CD4-positive, alpha-beta T cell treated with Interleukin-21 for 1 hour (primary cell): ENCODE results near the gene CTDSP2.

Source experiments
- DNase-seq: peaks from one replicate; pipeline ENCODE4 v3.0.0-alpha.2; 2020

CTDSP2 gene

DNA sequence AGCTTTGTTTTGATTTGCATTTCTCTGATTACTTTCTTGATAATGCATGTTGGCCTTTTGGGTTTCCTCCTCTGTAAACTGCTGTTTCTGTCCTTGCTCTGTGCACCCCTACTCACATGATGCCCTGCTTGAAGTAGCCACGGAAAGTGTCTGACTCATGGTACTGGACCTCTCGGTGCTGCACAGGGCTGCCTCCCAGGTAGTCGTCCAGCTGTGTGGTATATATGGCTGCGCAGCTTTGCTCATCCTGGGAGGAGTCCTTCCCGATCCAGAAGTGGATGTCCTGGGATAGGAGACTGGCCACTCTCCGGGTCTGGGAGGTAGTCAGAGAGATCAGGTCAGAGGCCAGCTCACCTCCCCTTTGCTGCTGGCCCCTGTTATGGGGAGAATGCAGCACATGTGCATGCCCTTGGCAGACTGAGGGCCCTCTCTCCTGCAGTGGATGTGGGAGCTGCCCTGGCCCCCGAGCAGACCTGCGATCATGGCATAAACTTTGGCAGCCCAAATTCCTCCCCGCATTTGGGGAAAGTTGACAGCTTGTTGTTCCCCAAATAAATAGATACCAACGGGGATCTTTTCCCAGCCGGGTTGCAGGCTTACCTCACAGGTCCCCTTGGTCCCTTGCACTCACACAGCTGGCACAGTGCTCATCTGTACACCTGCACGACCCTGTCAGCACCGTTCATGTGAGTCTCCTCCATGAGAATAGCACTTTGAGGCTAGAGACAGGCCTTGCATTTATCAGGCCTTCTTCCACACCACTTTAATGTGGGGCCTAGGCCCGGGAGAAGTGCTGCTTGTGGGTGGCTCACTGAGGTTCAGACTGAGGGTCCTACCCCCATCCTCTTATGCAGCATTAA, 33.2 kb downstream of the CTDSP2 start:
- DNase-seq, result no peak

DNA sequence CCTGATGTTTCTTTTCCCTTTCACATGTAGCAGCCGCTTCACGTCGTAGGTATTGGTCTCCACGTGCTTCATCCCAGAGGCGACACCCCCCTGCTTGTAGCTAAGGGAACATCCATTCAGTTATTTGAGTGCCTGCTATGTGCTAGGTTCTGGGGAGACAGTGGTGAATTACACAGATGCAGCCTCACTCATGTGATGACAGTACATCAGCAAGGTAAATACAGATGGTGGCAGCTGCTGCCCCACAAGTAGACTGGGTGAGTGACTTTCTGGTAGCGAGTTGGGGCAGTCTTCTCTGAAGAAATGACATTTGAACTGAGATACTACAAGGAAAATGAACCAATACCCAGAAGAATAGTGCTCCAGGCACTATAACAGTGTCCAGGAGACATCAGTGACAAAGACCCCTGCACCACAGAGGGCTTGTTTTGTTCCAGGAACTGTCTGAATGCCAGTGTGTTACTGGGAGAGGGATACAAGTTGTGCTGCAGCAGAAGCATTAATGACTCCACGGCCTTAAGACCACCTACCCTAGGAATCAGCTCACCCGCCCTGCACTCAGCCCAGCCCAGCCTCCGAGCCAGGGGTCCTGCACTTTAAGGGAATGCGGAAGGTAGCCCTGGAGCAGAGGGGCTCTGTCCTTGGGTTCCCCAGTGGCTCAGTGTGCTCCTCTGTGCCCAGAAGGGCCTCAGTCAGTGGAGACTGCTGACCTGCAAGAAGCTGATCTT, 35.3 kb downstream of the CTDSP2 start:
- no peak for DNase-seq

DNA sequence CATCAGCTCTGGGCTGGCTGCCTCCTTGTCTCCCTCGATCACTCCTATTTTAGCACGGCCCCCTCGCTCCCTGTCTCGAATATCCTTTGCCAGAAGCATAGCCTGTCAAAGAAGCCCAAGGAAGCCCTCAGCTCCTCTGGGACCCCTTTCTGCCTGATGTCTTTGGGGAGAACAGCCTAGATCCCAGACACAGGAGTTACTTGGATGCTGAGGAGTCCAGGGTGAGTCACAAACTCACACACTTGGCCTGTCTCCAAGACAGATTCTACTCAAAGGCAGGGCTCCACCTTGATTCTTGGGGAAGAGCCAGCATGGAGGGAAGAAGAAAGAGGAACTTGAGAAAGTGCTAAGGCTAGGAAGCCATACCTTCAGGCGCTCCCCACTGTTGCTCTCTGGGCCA, 36.1 kb downstream of the CTDSP2 start:
- no peak for DNase-seq

DNA sequence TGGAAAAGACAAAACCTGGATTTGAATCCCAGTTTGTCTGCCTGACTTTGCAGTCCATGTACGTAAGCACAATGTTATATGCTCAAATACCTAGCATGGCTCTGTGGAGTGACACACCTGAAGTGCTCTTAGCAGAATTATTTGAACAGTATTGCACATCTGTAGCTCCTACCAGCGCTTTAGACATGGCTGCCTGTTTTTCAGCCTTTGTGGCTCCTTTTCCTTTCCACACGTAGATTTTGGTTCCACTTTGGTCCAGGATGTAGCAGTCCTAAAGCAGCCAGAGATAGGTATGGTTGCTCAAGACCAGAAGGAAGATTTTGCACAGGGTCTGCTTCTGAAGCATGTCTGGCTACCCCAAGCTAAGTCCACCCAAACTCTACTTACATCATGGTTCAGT, 37.1 kb downstream of the CTDSP2 start:
- no peak for DNase-seq

DNA sequence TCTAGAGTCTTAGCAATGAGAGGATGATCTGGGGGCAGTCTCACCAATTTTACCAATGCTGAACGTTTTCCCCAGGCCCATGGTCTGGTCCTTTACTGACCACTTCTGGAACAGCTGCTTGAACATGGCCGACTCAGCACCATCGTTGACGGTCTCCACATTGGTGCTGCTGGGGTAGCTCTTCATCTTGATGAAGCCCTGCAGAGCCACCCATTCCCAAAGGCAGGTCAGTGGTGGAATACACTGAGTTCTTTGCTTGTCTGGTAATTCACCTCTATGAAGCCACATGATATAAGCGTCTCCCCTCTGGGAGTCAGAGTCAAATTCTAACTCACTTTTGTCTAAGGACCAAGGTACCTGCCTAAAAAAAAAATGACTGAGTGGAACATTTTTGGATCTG, 38.2 kb downstream of the CTDSP2 start:
- no peak for DNase-seq

DNA sequence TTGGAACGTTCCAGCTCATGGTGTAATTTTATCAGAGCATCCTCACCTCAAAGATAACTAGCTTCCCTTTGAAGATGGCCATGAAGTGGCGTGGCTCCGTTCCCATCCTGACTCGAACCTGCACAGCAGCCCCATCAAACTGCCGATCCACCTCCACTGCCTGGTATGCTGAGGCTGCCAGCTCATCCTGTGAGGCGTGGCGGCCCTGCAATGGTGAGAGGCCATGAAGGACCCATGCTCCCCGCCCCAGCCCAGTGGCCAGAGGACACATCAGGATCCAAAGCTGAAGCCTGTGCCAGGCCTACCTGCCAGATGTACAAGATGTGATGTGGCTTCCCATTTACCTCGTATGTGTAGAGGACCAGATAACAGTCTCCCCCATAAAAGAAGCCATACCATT, 39.2 kb downstream of the CTDSP2 start:
- DNase-seq, result no peak

DNA sequence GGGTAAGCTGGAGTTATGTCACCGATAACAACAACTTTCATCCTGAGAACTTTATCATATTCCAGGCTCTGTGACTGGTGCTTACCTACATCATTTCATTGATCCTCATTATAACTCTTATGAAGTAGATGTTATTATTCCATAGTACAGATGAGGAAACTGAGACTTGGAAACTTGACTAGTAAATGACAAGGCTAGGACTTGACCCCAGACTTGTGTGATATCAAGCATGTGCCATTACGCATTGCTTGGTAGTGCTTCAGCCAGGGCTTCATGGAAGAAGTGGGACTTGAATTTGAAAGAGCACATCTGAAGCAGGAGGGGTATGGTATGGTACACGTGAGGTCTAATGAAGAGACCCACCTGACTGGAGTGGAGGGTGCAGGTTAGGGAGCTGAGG, 39.9 kb downstream of the CTDSP2 start:
- DNase-seq, result no peak

DNA sequence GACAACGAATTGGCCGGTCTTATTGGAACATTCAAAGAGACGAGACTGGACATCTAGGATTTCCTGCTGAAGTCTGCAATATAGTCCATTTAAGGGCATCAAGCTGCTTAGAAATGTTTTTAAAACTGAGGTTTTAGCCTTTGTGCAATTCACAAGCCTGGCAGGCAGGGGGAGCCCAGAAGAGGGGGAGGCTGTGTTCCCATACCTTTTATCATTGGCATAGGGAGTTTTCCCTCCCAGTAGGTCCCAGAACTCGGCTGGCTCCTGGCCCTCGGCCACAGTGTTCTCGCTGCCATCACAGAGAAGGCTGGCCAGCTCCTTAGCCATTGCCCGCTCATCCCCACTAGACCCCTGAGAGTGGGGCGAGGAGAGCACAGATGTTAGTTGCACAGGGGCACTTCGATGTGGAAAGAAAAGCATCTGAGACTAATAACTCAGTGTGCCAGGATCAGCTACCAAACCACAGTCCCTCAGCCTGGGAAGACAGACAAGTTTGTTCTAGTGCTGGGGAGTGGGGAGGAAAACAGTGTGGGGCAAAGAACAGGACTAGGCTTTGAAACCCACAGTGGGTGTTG, 43.1 kb downstream of the CTDSP2 start:
- peak; percentile 34 for DNase-seq

DNA sequence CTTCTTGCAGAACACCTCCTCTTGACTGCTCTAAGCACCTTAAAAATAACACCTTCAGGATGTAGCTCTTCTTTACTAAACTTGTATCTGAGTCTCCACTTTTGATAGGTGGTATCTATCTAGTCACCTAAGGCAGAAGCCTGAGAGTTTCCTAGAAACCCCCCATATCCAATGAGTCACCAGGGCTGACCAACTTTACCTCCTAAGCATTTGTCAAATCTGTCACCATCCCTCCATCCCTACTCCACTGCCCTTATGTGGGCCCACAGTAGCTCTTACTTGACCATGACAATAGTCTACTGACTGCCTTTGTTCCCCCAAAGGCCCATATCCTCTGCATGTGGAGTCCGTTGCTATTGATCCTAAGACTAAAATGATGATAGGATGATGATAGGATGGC, 43.9 kb downstream of the CTDSP2 start:
- DNase-seq, result no peak

DNA sequence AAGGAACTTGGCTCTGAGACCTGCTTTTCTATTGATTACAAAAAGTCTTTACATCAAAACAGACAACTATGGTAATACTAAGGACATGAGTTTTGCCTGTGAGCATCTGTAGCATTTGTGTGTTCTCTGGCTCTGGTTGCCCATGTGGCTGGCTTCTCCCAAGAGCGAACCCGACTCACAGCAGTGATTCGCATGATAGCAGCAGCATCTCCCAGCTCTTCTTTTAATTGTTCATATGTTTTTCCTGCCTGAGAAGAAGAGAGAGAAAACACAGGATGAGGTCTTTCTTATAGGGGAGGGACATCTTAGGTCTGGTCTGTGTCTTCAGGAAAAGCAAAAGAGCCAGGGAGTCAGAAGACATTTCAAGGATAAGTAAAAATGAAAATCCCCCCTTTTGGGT, 45.6 kb downstream of the CTDSP2 start:
- no peak for DNase-seq

DNA sequence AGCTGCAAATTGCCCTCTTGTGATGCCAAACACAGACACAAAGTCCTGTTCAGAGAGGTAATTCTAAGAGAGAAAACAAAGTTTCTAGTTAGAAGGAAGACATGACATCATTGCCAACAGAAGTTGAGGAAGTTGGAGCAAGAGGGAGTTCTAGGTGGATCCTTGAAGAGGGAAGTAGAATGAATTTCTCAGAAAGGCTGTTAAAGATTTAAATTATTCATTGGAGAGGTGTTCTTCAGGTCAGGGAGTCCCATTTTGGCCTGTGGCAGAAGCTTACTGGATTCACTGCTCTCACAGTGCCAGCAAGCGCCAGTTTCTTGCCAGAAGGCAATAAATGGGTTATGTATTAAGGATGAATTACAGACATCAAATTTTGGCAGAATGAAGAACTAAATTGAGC, 48.6 kb downstream of the CTDSP2 start:
- DNase-seq, result no peak

DNA sequence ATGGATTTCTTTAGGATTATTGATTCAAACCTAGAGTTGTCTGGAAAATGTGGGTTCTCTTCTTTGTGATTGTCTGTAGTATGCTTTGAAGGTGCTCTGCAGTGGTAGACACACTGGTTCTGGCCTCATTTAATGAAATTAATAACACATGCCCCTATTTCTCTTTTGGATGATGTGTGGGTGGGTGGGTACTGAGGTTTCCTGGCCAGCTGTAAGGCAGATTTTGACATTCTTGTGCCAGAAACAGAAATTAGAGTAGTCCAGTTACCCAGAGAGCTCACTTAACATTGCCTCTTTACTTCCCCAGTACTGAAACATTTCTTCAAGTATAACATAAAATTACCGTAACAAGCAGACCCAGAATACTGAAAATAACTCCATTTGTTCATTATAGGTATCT, 49.5 kb downstream of the CTDSP2 start:
- no peak for DNase-seq

DNA sequence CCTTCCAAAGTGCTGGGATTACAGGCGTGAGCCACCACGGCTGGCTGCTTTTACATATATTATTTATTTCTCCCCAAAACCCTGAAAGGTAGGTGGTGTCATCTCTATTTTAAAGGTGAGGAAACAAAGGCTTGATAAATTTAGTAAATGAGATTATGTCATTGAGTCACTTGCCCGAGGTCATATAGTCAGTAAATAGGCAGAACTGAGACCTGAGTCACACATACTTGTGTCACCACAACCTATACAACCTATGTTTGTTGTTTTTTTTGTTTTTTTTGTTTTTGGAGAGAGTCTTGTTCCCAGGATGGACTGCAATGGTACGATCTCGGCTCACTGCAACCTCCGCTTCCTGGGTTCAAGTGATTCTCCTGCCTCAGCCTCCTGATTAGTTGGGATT, 51.2 kb downstream of the CTDSP2 start:
- no peak for DNase-seq

DNA sequence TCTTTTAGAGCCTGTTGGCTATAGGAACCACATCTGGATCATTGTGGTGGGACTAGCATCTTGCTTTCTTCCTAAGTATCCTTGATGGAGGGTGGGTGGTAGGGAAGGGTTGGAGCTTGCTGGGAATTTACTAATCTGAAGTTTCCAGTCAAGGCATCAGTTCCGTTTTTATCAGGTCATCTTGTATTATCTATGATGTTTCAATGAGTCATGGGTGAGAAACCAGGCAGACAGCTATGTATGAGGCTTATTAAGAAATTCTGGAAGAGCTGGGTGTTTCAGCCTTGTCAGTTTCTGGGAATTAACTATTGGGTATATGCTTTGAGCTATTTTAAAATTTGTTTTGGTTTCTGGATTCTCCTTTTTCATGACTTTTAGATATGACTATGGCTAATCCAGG, 52.6 kb downstream of the CTDSP2 start:
- DNase-seq, result no peak

DNA sequence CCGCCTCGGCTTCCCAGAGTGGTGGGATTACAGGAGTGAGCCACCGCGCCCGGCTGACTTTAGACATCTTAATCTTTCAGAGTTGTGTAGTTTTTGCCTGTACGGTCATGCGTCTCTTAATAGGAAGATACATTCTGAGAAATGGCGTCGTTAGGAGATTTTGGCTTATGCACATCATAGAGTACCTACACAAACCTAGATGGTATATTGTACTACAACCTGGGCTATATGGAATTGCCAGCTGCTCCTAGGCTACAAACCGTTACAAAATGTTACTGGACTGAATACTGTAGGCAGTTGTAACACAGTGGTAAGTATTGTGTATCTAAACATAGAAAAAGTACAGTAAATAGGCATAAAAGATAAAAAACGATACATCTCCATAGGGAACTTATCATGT, 62.7 kb downstream of the CTDSP2 start:
- DNase-seq, result no peak

DNA sequence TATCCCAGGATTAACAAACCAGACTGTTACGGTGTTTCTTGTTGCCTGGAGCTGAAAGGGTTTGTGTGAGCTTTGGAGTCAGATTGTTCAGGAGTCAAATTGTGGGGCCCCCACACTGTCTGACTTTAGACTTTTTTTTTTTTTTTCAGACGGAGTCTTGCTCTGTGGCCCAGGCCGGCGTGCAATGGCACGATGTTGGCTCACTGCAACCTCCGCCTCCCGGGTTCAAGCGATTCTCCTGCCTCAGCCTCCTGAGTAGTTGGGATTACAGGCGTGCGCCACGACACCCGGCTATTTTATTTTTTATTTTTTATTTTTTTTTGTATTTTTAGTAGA, 63.1 kb downstream of the CTDSP2 start:
- no peak for DNase-seq

DNA sequence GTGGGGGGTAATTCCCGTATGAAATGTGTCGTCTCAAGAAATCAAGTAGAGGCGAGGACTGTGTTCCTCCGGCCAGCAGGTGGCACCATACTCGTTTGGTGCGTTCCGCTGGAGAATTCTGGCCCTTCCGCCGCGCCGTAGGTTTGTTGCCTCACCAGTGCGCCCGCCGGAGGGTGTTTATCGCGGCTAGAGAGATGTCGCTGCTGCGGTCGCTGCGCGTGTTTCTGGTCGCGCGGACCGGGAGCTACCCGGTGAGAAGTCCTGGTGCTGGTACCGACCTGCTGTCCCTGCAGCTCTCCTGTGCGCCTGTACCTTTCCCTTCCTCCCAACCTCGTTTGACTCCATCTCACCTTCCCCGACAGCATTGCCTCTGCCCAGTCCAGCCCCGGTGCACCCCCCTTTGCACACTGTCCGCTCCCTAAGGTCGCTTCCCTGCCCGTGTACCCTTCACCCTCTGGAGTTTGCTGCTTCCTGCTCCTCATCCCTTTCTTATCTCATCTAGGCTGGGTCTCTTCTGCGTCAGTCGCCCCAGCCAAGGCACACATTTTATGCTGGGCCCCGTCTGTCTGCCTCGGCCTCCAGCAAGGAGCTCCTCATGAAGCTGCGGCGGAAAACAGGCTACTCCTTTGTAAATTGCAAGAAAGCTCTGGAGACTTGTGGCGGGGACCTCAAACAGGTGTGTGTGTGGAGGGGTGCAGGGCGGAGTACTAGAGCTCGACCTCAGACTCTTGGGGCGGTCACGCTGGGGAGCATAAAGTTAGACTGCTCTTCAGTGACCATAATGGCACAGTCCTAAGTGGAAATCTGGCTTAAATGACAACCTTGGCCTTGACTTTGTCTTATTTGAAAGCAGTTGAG, 63.7 kb downstream of the CTDSP2 start, which contains the start of gene TSFM:
Gene TSFM, plus strand, starts transcription at position 180 of the 858 bp plus-strand sequence. Its CDS starts 15 bp downstream, at position 195.
- peak; percentile 97 for DNase-seq

DNA sequence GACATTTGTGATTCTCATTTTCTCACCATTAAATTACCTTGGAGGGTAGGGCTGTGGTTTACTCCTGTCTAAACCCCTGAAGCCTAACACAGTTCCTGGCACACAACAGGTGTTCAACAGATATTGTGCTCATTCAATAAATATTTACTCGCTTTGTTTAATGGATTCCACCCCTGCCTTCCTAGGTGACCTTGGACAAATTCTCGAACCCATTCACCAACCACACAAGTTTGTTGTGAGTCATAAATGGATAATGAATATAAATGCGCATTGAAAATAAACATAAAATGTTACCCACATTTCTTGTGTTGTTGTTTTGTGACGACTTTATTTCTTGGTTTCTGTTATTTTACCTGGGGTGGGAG, 64.3 kb downstream of the CTDSP2 start:
- no peak for DNase-seq

DNA sequence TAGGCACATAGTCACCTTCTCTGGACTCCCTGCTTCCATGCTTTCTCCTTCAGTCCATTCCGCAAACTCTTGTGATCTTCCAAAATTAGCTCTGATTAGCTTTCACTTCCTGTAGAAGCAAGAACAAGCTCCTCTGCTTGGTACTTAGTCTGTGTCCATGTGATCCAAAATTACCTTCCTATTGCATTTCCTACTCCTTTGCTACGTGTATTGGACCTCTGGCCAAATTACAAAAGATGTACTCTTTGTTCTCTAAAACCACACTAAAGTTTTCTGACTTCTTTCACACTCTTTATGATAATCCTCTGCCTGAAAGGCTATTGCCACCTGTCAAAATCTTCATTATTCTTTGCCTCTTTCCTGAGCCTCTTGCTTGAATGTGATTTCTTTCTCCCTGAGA, 64.7 kb downstream of the CTDSP2 start:
- DNase-seq, result no peak

DNA sequence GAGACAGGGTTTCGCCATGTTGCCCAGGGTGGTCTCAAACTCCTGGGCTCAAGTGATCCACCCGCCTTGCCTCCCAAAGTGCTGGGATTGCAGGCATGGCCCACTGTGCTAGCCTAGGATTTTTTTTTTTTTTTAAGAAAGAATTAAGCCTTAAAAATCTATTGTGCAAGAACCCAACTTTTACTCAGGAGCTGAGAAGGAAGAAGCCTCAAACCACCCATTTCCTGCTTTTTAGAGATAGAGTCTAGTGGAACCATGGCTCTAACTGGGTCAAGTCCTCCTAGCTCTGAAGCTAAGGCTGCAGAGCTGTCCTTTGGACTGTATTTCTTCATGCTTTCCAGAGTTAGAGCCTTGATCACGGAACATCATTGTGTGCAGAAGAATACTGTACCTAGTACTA, 65.3 kb downstream of the CTDSP2 start:
- peak; percentile 38 for DNase-seq

DNA sequence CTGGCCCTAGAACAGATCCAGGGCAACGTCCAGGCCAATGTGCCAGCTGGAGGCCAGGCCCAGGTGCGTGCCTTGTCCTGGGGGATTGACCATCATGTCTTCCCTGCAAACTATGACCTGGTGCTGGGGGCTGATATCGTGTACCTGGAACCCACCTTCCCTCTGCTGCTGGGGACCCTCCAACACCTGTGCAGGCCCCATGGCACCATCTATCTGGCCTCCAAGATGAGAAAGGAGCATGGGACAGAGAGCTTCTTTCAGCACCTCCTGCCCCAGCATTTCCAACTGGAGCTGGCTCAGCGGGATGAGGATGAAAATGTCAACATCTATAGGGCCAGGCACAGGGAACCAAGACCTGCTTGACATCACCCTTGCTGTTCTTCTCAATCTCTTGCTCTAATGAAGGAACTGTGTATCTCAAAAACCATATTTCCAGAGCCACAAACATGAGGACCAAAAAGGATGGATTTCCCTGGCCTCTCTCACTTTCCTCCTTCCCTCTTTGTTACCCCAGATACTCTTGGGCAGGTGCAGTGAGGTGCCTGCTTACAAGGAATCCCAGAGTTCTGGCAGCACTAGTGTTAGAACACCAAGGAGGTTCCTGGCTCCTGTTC, 66.1 kb downstream of the CTDSP2 start:
- no peak for DNase-seq

DNA sequence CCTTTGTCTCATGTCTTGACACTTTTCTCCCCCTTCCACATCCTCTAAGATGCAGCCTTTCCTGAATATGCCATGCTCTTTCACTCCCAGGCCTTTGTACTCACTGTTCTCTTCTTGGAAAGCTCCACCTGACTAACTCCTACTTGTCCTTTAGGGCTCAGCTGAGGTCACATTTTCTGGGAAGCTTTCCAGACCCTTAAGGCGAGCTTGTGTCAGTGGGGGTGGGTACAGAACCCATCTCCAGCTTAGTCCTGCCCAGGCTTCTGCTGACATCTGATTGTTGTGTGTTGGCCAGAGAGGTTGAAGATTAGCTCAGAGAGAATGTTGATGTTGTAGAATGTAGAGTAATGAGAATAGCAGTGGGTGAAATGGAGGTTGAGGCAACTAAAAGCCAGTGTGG, 66.8 kb downstream of the CTDSP2 start:
- no peak for DNase-seq

DNA sequence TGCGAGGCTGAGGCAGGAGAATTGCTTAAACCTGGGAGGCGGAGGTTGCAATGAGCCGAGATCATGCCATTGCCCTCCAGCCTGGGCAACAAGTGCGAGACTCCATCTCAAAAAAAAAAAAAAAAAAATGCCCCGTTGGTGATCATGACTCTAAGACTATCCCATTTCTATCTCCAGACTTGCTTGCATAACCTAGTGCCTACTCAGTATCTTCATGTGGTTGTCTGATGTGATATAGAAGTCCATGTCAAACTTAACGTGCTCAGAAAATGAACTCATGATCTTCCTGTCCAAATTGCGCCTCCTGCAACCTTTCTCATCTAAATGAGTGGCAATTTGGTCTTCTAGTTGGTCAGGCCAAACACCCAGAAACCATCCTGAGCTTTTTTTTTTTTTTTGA, 68.6 kb downstream of the CTDSP2 start:
- DNase-seq, result no peak
